D341Med (cell line): Measurements from ENCODE around the gene TNC.

Experiments
- DNase-seq: peaks from one replicate; pipeline ENCODE4 v3.0.0; 2012; ENCODE audit warnings: low spot score

Gene TNC

DNA sequence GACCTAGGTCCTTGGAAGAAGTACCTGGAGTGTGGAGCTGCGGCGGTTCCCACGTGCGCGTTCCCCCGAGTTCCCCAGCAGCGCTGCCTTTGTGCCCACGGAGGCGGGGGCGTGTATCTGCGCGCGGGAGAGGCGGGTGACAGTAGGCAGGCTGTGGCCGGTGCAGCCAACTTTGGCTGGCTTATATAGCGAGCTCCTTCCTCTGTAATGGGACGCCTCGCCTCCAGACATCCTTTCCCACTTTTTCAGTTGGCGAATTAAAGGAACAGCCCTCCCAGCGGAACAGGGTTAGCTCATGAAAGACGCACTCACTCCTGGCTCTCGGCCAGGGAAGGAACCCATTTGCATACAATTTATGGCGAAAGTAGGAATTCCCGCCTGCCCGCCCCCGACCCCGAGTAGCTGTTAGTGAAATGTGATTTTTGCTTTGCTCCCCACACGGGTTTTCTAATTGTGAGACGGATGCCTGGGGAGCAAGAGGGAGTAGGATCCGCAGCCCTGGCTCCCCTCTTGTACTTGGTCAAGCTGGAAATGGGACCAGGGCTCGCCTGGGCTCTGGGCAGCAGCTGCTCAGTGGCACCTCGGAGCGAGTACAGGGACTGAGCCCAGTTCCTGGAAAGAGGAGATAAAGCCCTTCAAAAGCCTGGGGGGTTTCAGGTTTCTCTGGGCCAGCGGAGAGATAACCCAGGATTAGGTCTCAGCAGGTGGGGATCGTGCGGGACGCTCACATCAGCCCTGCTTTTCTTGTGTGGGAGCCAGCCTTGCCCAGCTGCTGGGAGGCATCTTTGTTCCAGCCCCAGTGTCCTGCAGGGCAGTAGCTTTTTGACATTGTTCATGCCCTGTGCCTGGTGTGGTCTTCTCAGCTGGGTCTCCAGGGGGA, at the start of gene TNC:
Gene TNC, minus strand, starts transcription at position 159 of the 880 bp plus-strand sequence. CDS start 27,139 bp downstream, outside the sequence.
- DNase-seq, result no peak

DNA sequence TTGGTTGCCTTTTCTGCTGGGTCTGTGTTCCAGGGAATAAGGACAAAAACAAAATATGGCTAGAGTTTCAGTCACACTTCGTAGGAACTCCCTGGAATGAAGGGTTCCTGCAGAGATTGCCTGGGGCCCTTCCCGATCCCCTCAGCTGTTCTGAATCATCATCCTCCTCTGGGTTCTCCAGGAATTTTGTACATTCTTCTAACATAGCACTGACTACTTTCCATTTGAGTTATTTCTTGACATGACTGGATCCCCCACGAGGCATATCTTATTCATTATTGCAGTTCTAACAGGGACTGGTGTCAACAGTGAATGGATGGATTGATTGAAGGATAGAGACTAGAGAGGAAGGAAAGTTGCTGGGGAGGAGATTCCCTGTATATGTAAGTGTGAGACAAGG, 49.2 kb upstream of the TNC start:
- no peak for DNase-seq

DNA sequence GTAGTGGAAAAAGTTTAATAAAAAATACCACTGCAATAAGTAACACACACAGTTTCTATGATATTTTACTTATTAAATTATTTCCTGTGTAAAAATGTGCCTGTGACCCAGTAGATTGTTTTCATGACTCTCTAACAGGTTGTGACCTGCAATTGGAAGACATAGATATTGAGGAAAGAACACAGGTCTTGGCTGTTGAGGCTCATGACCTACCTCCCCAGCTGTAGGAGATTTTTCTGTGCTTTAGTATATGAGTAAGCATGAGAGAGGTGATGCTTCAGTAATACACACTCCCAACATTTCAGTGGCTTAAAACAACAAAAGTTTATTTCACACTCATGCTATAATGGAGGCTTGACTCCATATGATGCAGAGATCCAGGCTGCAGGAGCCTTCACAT, 47.3 kb upstream of the TNC start:
- no peak for DNase-seq

DNA sequence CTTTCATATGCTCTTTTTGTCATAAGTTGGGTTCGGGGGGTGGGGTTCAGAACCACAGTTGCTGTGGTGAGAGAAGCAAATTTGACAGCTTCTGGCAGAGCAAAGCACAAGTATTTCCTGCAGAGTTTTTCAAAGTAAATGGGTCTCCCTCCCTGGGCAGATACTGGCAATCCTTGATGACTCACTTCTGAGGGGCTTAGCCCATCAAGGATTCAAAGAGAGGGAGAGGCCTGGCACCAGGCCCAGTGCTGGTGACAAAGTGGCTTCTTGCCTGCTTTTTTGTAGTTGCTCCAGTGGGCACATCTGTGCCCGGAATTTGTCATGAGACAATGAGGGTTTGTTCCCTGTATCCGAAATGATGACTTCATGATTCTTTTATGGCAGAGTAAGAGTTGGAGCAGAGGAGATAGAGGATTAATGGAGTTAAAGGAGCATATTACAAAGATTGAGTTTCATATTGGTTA, 46.6 kb upstream of the TNC start:
- no peak for DNase-seq

DNA sequence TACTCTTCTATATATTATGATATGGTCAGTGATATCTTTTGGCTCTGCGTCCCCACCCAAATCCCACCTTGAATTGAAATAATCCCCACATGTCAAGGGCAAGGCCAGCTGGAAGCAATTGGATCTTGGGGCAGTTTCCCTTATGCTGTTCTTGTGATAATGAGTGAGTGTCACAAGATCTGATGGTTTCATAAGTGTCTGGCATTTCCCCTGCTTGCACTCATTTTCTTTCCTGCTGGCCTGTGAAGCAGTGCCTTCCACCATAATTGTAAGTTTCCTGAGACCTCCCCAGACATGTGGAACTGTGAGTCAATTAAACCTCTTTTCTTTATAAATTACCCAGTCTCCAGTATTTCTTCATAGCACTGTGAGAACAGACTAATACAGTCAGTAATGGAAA, 45.0 kb upstream of the TNC start:
- no peak for DNase-seq

DNA sequence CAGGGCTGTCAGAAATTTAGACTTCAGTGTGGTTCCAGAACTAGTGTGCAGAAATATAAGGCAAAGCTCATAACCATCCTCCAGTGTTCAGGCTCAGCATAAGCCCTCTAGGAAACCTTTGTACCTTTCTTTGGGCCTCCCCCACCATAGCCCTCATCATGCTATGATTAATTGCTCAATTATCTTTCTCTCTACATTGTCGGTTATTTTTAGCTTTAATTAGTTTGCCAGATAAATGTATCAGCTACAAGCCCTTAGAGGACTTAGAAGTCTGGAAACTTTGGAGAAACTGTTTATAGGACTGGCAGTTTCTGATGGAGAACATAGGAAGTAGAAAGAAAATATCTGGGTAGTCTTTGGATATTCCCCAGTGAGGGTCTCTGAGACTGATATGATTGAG, 43.5 kb upstream of the TNC start:
- DNase-seq, result no peak

DNA sequence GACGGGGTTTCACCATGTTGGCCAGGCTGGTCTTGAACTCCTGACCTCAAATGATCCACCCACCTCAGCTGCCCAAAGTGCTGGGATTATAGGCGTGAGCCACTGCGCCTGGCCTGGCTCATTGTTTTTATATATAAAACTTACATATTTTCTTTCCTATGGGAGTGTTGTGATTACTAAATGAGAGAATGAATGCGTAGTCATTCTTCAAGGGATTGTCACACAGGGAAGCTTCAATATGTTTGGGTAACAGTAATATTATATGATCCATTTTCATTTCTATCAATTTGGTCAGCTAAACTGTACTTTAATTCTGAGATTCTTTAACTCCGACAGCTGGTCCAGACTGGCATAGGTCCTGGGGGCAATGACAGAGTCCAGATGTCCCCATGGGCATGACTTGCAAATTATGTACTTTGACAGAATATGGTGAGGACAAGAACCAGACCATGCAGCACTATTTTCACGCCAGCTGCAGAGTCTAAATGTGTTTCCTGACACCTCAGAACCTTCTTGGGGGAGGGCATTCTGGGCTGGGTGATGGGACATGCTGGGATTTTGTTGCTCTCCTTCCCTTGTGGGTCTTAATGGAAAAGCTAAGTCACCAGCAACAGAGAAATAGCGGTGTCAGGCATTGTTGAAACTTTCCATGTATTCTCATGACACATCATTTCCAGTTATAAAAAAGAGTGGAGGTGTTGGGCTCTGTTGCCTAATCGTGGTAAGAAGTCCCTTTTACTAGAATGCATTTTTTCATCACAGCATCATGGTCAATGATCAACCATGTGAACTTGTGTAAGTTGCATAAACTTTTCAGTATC, 40.9 kb upstream of the TNC start:
- DNase-seq, result no peak

DNA sequence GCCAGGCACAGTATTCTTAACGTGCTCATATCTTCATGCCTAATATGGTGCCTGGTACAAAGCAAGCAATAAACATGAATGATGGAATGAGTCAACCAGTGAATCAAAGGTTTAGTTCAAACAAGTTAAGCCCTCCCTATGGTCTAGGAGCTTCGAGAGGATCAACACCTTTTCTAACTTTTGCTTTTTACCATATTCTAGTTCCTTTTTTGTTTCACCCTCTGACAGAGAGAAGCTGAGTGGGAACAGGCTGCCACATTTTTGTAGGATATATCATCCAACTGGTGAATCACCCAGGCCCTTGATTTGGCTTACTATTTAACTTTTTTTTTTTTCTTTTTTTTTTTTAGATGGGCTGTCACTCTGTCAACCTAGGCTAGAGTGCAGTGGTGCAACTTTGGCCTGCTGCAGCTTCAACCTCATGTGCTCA, 39.3 kb upstream of the TNC start:
- DNase-seq, result no peak

DNA sequence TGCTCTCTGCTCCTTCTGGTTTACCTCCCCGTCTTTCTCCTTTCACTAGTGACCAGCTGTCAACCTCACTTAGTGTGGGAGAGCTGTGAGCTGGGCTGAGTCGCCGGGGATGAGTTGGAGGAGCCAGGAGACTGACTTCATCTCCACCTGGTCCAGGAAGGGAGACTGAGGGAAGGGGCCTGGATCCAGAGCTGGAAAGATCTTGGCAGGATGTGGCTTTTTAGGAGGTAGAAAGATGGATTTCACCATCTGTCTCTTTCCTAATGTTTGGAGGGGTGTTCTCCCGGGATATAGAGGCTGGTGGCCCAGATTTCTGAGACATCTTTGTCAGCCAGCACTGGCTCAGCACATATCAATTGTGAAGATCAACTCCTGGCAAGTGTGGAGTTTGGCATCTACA, 37.1 kb upstream of the TNC start:
- no peak for DNase-seq

DNA sequence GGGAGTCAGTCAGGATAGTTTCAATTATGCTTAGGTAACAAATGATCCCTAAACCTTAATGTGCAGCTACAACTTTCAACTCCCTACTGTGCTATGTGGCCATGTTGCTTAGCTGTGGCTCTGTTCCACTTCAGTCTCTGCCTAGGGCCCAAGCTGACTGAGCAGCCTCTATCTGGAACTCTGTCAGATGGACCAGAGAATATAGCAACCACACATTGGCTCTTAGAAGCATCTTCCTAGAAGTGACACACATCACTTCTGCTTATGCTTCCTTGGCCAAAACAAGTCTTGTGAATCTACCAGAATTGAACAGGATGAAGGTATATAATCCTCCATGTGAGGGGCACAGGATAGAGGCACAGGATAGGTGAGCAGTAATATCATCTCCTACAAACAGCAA, 36.7 kb upstream of the TNC start:
- DNase-seq, result no peak

DNA sequence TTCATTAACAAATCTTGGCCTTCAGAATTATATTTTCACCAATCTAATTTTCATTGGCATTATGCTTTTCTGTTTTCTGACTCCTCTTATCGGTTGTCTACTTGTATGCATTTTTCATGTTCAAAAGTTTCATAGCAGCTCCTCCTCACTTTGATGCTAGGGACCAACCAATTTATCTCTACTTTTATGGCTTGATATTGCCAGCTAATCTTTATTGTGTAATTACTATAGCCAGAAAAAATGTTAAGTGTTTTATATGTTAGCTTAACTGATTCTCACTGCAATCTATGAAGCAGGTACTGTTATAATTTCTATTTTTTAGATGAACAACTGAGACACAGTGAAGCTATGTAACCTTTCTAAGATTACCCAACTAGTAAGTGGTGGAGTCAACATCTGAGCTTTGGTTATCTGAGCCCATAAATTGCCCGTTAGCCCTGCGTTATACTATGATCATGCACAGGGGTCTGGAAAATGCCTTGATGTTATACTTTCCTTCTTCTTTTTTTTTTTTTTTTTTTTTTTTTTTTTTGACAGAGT, 34.4 kb upstream of the TNC start:
- DNase-seq, result no peak

DNA sequence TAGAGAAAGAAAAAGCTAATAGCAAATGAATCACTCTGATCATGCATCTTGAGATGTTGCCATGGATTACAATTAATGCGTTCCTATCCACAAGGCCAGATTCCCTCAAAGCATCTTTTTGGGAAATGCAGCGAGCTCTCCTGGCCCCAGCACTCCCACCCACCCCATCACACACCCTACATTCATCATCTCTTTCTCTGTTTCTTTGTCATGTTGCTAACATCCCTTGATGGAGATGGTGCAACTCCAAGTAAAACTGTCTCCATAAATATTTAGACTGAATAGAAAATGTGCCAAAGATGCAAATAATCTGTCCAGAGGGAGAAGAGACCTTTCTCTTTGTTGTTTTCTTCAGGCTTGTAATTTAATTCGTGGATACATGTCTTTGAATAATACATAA, 30.8 kb upstream of the TNC start:
- DNase-seq, result no peak

DNA sequence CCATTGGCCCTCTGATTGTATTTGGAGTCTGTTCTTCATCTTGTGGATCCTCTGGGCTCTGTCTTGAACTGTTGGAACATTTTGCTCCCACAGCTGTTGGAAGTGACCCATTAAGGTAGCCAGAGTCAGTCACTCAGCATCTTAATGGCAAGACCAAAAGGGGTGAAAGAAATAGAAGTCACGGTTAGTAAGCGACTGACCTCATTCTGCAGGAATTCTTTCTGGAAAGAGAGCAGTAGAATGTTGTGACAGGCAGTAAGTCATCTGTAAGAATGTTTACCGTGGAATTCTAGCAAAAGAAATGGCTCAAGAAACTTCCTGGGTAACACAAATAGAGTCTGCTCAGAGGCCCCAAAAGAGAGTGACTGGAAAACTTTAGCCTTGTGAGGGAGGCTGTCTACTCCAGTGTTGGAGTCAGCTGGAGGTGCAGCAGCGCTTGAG, 28.6 kb upstream of the TNC start:
- DNase-seq, result no peak

DNA sequence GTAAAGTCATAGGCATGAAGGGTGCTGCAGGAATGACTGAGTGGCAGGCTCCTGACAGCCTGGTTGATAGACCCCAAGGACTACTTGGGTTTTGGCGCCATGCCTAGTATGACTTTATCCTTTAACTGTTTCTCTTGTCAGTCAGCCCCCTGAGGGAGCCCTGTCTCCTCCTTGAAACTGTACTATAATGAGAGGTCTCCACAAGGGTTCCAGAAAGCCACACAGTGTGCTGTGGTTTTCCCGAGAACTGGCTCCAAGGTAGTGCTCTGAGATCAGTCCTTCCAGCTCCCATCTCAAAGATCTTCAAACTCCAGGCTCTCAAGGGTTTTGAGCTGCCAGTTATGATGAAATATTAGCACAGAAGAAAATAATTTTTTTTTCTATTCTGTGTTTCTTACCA, 26.7 kb upstream of the TNC start:
- DNase-seq, result no peak

DNA sequence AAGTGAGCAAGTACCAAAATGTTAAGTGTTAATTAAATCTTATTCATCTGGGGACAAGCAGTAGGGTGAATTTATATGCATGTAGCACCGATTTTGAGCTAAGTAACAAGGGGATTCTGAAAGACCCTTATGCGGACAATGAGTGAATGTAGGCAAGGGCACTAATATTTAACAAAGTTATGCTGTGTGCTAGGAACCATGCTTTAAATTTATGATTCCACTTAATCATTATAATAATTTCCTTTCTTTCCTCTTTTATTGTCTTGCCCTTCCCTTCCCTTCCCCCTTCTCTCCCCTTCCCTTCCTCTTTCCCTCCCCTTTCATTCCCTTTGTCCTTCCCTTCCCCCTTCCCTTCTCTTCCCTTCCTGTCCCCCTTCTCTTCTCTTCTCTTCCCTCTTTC, 25.7 kb upstream of the TNC start:
- DNase-seq, result no peak

DNA sequence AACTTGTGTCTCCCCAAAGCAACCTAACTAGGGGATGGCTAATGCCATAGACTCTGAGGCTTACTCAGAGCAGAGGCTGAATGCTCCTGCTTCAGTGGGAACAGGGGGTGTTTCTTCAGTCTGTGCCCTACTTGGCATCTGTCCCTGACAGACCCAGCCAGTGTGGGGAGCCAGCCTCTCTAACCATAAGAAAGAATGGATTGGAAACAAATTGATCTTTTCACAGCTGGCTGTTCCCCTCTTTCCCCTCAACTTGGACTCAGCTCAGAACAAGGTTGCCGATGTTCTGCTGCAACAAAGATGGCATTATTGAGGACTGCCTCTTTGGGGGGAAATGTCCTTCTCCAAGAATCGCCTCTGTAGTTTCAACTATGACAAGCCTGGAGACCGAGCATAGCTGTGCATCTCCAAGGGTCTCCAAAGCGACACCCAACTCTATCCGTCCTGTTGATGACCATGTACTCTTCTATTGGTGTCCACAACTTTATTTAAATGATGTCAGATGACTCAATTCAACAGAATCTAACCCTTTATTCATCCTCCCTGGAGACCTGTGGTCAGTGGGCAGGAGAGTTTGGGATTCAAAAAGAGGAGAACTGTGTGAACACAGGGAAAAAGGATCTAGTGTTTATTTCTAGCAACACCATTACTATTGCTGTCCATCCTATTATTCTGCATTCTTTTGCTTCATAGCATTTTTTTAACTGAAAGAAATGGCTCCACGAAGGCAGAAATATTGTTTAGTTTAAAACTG, 24.7 kb upstream of the TNC start:
- DNase-seq, result no peak

DNA sequence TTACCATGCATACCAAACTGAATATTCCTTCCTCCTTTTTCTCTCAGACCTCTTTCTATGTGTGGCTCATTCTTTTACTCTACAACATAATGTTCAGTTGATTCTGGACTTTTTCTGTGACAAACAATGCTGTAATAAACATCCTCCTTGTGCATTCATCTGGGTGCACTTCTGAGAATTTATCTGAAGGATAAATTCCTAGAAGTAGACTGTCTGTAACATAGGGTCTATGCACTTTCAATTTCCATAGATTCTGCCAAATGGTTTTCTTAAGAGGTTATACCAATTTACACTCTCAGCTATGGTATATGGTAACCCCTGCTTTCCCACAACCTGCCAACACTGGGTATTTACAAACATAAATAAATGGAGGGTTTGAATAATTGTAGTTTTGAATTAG, 24.1 kb upstream of the TNC start:
- no peak for DNase-seq

DNA sequence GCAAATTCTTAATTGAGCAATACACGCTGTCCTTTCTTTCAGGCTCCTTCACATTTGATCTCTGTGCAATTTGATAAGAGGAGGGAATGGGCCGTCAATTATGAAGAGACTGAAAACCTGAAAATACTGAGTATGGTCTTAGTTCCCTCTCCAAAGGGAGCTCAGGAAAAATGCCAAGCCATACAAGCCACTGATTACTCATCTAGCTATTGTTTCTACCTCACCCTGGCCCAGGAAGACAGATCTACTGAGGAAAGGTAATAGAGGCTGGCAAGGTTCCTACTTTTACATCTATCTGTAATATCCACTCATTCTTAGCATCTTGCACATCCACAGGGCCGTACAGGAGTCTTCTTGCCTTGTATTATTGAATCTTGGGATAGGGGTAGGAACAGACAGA, 23.7 kb upstream of the TNC start:
- no peak for DNase-seq

DNA sequence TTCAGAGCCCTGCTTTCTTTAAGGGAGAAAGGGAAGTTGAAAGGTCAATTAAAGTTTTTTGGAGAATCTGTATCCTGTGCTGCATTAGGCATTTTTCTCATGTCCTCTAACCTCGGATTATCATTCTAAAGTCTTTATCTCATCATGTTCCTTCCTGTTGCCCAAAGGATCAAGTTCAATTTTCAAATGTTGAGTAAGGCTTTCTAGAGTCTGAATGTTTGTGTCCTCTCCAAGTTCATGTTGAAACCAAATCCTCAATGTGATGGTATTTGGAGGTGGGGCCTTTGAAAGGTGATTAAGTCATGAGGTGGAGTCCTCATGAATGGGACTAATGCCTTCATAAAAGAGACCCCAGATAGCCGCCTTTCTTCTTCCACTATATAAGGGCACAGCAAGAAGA, 20.2 kb upstream of the TNC start:
- DNase-seq, result no peak

DNA sequence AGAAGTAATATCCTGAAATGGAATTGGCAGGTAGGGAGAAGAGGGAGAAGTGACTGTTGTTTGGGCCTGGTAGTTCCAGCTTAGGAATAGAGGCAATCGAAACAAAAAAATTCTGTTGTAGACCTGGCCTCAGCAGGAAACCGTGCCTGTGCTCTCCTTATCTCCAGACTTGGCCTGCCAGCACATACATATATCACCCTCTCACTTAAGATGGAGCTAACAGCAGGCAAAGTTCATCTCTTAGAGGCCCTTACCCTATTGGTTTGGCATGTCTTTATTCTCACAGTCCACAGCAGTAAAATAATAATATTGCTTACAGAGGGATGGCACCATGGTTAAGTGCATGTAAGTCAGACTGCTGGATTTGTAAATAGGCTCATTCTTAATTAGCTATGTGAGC, 19.6 kb upstream of the TNC start:
- no peak for DNase-seq

DNA sequence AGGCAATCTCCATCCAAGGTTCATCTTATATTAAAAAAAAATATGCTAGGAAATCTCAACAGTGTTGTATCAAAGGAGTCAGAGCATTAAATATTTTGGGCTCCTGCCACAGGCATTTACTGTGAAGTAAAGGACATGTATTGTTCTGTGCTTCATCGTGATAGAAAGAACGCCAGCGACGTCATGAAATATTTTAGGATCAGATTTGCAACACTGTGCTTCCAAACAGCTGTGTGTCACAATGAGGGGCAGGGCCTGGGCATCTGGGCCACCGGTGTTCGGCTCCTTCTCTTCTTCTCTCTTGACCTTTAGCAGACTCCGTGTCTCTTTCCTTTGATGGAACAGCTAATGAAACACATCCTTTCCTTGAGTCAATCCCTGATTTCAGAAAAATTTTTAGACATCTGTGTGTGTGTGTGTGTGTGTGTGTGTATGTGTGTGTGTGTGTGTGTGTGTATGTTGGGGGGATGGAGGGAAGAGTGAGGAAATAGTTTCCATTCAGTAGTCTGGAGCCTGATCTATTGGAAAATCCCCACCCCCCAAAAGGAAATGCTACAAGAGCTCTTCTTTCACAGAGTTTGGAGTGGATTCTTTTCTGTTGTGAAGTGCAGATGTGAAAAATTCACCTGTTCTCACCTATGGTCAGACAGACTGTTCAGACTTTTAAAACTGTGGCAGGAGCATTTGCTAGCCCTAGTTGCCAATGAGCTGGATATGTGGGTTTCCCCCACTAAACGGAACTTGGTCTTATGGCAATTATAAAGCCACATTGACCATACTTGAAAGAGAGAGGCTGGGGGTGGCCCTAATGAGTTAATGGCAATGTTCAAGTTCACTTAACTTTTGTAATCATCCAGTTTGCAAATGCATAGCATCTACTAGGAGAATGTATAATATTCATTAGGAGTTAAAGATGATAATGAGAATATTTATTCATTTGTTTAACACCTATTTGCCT, 18.1 kb upstream of the TNC start:
- no peak for DNase-seq
